Cardiac septum (tissue), 1 donor: Measurements from ENCODE around the gene BUD31. TPM values are rescaled to one million over a fixed set of nuclear protein-coding genes. Genes with fewer than 3 reads are reported as not detected.
"Not testable (repeated sequence)": the region's sequence is repeated elsewhere in the genome, so short reads cannot be mapped to it uniquely, and the experiment has no call there.

ENCODE experiments used
- DNase-seq: peaks from one replicate; pipeline ENCODE4 v3.0.0-alpha.2; 2020; ENCODE audit warnings: low spot score
- intact Hi-C: fragments of 100-400 bp; cut with DNase I; formaldehyde crosslinking; loops from one replicate; pipeline ENCODE4 v1.14.0; 2022
- total RNA-seq: library from RNA; stranded (reverse); fragmentation: NEBNext Ultra II Directional; extraction: Animal tissue kit (Norgen Biotek cat#: 25700); gene quantifications from one replicate; pipeline ENCODE4 v1.2.1, GENCODE V29; 2021
- donor health status: DM: no; HTN: no; CAD: no.

Gene BUD31
- total RNA-seq, 1 donor from 2014 or later, result 46.5 TPM

DNA sequence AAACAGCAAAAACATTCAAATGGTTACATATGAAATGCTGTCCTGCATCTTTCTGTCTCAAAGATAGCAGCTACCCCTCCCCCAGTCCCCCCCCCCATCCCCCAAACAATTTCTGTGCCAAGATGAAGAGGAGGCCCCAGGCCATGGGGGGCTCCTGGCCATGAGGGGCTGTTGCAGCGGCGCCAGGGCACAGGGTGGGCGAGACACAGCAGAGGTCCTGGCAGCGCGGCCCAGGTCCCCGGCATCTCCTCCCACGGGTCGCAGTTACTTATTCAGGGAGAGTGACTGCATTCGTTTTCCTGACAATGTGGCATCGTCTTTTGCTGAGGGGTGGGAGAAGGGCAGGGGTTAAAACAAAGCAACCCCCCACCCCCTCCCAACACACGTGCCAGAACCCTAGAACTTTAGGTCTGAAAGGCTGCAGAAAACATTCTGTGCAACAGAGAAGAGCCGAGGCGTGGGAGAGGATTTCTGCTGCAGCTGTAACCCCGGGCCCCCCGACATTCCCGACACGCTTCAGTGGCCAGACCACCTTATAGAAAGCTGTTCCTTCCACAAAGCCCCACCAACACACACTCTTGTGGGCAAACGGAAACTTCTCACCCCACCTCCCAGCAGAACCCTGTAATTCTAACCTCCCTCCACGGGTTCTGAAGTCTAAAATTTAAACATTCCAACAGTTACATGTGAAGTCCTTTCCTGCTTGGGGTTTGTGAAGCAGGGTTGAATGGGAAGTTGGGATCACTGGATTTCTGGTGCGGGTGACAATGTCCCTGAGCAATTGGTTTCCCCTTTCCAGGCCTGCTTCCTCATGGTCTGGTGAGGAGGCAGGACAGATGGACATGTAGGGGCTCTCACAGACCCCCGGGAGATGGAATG is 12.1 kb upstream of the BUD31 start:
- no peak for DNase-seq
- intact Hi-C loops, result no loop called here

DNA sequence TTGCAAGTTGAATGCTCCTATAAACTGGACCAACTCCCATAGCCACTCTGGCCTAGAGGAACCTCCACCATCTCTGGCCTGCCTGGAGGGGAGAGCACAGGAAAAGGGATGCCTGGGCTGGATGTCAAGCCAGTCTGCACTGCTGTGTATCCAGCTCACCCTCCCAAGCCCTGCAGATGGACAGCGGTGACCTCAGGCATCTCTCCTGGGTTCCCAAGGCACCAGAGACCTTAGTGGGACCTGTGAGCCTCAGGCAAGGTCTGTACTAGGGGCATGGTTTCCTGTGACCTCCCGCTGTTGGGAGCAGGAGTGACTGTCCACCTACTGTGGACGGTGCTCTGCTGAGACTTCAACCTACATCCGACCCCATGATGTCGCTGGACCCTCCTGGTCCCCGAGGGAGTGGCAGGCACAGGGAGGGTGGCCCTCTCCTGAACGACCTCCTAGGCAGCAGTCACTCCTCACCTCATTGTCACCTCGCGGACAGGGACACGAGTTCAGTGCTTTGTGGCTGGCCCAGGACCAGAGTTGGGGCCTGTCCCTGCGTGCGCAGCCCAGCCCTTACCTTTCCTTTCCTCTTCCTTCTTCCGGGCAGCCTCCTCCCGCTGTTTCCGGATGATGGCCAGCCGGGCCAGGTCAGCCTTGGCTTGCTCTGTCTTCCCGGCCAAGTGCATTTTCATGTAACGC is 11.3 kb upstream of the BUD31 start:
- DNase-seq, result no peak
- intact Hi-C loops, result no loop called here

DNA sequence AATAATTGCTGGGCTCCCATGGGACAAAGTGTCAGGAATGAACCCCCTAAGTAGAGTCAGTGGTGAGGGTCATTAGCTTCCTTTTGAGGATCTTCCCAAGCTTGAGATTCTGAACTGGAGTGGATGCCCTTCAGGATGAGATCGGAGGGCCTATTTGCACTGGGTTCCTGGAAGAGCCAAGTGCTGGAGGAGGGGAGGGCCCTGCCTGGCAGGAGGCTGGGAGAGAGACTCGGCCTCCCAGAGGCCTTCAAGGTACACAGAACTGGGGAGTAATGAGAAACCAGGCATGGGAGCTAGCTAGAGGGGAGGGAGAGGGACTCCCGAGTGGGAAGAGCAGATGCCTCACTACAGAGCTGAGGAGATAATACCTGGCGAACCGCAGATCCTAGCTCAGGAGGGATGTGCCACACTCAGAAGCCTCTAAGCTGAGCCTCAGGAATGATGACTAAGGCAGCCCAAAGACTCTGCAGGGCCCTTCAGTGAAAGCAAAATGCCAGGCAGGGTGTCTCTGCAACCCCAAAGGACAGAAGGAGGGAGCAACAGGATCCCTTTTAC is 9.8 kb upstream of the BUD31 start:
- intact Hi-C loops, result no loop called here
- DNase-seq, result no peak

DNA sequence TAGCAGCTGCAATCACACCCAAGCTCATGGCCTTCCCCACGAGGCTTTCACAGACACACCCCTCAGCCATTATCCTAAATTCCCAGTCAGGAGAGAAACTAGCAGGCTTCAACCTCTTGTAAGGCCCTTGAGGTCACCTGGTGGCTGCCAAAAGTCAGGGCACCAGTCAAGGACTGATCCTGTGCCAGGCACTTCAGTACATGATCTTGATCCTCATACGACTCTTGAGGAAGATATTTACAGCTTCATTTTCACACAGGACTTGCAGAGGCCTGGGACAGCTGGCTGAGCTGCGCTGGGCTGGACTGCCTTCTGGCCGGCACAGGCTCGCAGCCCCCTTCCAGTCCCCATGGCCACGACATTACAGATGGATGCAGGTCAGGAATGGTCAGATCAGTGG is 9.2 kb upstream of the BUD31 start:
- no peak for DNase-seq
- intact Hi-C loops, result no loop called here

DNA sequence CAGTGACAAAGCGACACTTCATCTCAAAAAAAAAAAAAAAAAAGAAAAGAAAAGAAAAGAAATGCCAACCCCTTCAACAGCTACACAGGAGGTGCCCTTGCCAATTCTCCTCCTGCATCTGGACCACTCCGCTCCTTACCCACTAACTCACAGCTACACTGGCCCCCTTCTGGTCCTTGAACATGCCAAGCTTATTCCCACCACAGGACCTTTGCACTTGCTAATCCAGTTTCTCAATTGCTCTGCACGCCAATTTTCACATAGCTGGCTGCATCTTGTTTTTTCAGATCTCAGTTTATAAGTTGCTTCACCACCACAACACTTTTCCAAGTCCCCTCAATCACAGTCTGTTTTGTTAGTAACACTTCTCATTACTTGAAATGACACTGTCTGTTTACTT is 5.9 kb upstream of the BUD31 start:
- intact Hi-C loops, result no loop called here
- DNase-seq, result no peak

DNA sequence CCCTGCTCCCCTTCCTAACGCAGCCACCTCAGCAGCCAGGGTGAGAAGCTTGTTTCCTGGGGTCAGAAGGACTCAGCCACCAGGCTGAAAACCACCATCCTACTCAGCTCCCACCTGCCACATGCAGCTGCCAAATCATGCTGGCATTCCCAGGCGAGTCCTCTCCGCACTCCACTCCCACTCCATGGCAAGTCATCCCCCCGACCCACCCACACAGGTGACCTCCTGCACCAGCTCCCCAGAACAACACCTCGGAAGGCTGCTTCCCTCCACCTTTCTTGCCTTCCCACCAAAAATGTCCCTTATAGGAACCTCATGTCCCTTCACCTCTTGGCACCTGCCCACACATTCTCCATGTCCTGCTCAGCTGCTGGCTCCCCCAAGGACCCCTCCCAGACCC is 5.0 kb upstream of the BUD31 start:
- DNase-seq, result no peak

DNA sequence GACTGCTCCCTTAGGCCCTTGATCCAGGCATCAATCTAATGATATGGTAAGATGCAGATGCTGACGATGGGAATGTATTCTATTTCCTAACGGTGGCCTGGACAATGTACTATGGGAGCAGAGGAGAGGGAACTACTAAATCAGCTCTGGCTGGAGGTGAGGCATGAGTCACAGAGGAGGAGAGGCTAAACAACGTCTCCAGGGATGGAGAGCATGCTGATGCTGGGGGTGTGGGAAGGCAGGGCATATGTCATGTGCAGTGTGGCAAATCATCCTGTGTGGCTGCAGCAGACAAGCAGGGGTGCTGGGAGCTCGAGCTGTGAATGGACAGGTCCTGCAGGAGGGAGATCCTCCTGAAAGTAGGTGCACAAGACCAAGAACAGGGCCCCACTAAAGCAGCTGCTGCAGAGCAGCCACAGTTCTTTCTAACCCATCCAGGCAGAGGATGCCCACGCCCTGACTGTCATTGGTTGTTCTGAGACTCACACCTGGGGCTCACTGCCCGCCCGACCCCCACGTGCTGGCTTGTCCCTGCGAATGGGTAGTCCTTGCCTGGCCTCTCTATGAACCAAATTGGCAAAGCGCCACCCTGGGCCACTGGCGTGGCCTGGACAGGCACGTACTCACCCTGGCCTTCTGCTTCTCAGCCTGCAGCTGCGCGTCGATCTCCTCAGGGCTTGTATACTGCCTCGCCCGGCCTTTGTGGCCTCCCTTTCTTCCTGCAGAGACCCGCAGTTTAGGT is 4.4 kb upstream of the BUD31 start:
- intact Hi-C loops, result no loop called here
- DNase-seq, result no peak

More for the DNA sequence above, 5.0 kb upstream of the BUD31 start:
- intact Hi-C loops, result no loop called here

DNA sequence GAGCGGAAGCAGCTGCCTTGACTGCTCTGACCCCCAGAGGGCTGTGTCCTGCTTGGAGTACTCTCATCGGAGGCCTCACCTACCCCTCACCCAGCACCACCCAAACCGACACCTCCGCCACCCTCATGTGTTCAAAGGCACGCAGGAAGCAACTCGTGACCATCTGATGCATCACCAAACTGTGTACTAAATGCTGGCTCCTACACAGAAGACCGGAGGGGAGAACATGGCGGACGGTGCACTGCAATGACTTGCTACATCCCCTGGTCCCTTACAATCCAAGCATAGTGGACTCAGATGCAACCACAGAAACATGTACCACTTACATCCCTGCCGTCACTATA is 3.8 kb upstream of the BUD31 start:
- no peak for DNase-seq
- intact Hi-C loops, result no loop called here

DNA sequence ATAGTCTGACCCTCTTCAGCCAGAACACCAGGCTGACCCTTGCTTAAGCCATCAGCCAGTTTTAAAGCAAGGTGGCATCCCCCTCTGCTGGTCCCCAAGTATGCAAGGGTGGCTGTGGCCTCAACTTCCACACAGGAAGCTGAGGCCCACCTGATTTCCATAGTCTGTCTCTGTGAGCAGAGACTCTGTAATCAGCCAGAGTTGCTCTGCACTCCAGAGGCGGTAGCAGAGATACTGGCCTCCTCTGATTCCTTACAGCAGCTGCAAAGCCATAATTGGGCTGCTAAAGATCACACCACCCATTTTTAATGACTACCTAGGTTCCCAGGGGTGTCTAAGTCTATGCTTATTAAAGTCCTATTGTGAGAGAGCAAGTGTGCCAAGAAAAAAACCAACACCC is 2.2 kb upstream of the BUD31 start:
- no peak for DNase-seq
- intact Hi-C loops, result no loop called here

DNA sequence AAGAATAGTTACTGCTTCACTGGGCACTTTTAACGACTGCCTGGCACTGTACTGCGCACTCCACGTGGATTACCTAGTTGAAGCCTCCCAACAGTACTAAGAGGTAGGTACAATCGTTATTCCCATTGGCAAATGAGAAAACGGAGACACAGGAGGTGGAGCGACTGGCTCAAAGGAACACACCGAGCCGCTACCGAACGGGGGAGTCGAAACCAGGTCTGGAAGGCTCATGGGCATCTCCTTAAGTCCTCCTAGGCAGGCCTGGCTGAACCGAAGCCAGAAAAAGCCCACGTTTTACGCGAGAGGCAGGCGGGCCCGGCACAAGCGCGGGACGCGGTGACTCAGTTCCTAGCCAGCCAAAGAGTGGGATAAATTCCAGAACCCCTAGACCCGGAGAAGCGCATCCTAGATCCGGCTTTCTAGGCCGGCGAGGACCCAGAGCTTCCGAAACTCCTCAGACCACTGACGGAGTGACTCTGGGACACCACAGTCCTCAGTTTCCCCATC is 844 bp upstream of the BUD31 start:
- intact Hi-C loops, result loop anchor here (2.0 kb wide), 1 partner anchor 33 kb away; the partner anchor contains the start of gene ARPC1B
- DNase-seq, result no peak

DNA sequence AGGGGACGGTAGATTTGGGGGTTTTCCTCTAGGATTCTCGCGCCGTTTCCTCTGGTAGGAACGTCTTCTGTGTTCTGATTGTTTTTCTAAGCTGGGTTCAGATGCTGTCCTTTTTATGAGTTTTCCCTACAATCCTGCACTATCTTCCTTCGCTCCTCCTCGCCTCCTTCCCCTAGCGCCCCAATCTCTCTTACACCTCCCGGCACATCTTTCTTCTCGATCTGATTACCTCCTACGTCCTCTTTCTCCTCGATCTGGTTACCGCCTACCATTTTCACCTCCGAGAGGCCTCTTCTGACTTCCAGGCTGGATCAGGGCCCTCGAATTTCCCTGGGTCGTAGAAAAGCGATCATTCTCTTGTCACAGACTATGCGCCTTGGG is 413 bp downstream of the BUD31 start:
- DNase-seq, result no peak
- intact Hi-C loops, result loop anchor here (2.0 kb wide), 1 partner anchor 34 kb away; the partner anchor contains the start of gene ARPC1B

DNA sequence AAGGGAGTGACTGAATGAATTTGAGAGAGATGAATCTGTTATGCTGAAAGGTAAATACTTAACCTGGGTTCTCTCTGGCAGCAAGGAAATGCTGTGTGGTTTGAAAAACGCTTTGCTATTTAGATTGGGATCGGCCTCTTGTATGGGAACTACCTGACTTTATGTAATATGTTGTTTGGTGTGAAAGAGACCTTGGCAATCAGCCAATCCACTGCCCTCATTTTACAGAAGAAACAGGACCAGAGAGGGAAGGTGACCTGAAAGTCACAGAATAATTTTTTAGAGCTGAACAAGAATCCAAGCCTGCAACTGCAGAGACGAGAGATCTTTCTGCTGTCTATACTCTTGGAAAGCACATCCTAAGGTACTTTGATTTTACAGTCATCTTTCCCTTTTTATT is 1.0 kb downstream of the BUD31 start:
- intact Hi-C loops, result loop anchor here (2.0 kb wide), 1 partner anchor 35 kb away; the partner anchor contains the start of gene ARPC1B
- no peak for DNase-seq

DNA sequence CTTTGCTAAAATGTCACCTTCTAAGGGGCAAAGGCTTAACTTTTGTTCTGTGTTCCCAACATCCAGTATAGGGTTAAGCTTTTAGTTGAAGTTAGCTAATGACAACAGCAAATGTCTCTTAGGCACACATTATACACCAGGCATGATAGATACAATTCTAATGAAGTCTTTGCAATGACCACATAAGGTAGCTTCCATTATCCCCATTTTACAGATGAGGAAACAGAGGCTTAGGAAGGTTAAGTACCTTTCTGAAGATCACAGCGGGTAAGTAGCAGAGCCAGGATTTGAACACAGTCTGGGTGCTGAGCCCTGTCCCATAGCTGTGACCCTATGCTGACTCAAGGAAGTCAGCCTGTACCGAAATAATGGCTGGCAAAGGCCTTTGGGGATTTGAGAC is 1.9 kb downstream of the BUD31 start:
- intact Hi-C loops, result no loop called here
- DNase-seq, result no peak

DNA sequence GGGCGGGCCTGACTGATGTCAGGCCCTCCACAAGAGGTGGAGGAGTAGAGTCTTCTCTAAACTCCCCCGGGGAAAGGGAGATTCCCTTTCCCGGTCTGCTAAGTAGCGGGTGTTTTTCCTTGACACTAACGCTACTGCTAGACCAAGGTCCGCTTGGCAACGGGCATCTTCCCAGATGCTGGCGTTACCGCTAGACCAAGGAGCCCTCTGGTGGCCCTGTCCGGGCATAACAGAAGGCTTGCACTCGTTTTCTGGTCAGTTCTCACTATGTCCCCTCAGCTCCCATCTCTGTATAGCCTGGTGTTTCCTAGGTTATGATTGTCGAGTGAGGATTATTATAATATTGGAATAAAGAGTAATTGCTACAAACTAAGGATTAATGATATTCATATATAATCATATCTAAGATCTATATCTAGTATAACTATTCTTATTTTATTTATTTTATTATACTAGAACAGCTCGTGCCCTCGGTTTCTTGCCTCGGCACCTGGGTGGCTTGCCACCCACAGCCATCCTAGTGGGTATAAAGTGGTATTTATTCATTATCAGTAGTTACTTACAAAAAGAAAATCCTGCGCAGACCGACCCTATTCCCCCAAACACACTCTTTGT is 6.9 kb downstream of the BUD31 start:
- DNase-seq, intact Hi-C loops: not testable (repeated sequence)

DNA sequence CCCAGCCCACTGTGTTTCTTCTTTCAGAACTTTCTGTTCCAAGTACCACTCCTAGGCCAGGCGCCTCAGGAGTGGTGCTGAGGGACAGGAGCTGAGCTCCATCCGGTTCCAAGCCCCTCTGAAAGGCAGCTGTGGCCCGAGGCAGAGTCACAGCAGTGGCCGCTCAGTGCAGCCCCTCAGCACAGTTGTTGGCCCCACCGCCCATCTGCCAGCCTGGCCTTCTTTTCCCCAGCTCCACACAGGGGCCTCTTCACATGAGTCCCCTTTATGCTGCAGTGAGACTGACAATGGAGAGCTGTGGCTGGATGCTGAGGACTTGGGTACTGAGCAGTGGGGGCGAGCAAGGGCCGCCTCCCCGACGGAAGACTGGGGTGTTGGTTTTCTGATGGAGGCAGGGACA is 9.5 kb downstream of the BUD31 start:
- DNase-seq, result no peak
- intact Hi-C loops, result no loop called here

DNA sequence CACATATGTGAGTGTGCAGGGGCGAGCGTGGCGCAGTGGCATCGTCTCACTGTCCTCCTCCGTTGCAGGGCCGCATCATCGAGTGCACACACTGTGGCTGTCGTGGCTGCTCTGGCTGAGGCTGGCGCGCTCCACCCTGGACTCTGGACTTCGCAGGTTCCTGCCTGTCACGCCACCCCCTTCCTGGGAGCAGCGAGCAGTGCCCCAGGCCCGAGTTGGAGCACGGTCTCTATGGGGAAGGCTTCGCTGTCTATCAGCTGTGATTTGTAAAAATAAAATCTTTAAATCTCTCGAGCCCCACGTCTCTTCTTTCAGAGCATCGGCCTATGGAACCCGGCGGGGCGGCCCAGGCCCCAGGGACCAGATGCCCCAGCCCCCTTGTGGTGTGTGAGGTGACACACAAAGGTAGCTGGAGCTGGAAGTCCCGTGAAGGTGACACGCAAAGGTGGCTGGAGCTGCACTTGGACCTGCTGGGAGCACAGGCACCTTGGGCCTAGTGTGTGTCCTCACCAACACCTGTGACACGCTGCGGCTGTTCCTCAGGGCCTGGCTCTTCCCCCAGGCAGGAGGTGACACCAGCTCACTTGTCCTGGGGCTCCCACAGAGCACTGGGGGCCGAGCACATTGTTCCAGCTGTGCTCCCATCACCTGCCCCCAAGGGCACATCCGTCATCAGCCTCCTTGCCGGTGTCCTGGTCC is 10.7 kb downstream of the BUD31 start:
- intact Hi-C loops, result no loop called here
- DNase-seq, result no peak

DNA sequence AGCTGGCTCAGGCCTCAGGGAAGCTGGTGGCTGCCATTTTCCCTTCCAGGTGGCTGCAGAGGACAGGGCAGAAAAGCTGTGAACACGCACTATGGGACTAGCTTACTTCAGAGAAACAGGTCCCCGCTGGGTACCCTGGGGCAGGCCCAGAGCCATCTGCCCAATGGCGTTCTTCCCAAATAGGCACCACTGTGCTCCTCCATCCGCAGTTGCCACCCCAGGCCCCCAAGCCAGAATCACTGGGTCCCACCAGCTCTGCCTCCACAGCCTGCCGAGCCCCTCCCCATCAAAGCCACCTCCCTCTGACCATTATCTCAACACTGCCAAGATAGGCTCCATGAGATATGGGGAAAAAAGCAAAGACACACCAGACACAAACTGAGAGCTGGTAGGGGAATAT is 11.4 kb downstream of the BUD31 start:
- intact Hi-C loops, result no loop called here

DNA sequence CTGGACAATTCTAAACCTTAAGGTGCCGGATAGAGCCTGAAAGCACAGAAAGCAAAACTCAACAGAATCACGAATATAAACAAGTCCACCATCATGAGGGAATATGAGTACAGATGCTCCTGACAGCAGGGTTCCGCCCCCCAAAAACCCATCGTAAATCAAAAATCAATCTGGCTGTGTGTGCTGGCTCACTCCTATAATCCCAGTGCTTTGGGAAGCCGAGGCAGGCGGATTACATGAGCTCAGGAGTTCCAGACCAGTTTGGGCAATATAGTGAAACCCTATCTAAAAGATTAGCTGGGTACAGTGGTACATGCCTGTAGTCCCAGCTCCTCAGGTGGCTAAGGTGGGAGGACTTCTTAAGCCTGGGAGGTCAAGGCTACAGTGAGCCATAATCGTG is 12.2 kb downstream of the BUD31 start:
- intact Hi-C loops, result no loop called here
- no peak for DNase-seq

More for the DNA sequence above, 11.4 kb downstream of the BUD31 start:
- no peak for DNase-seq

DNA sequence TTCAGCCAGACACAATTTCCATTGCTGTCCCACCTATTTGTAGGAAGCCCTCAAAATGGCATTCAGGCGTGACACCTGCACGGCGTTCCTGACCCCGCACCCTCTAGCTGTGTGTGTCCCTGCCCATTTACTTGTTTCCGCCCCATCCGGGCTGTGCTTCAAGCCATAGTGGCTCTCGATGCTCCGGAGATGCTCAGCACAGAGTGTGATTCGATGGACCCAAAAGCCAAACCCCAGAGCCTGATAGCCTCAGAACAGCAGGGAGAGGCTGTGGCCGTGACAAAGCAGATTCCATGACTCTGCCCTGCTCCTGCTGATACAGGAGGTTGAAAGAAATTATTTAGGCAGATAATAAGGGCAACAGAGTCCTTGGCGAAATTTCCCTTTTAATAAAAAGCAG is 13.4 kb downstream of the BUD31 start:
- intact Hi-C loops, result no loop called here
- DNase-seq, result no peak
